Stimulated activated naive B cell treated with anti-CD40 and anti-IgM and Interleukin-4, amounts not matched to agents 10 μg/mL and 1 μg/mL and 100 μg/mL, for 72 hours (primary cell): ENCODE measurements around the gene SEMA4D.

ENCODE experiments used
- ATAC-seq, 2 donors: fragments of 150-1000 bp; cut with Tn5 transposase; replicated peaks; 2 replicates each; pipeline ENCODE4 v1.10.0; 2021; ENCODE audit warnings: moderate library complexity in 1 of 2
- DNase-seq: peaks from one replicate; pipeline ENCODE4 v3.0.0; 2021
- H3K27ac Mint-ChIP-seq: one replicate; pipeline ENCODE4 v1.8.0; 2022; ENCODE audit warnings: mild to moderate bottlenecking, mixed read lengths
- H3K27me3 Mint-ChIP-seq, 2 donors: one replicate each; pipeline ENCODE4 v1.8.0; 2022; ENCODE audit warnings: mixed read lengths in 2 of 2
- H3K36me3 Mint-ChIP-seq, 2 donors: one replicate each; pipeline ENCODE4 v1.8.0; 2022; ENCODE audit warnings: mixed read lengths in 2 of 2, mild to moderate bottlenecking in 1 of 2
- H3K4me1 Mint-ChIP-seq, 2 donors: one replicate each; pipeline ENCODE4 v1.8.0; 2022; ENCODE audit warnings: mixed read lengths in 2 of 2, mild to moderate bottlenecking in 1 of 2
- H3K4me3 Mint-ChIP-seq, 2 donors: one replicate each; pipeline ENCODE4 v1.8.0; 2022; ENCODE audit warnings: mild to moderate bottlenecking in 2 of 2, mixed read lengths in 2 of 2, moderate library complexity in 1 of 2
- H3K9me3 Mint-ChIP-seq, 2 donors: one replicate each; pipeline ENCODE4 v1.8.0; 2022; ENCODE audit warnings: mixed read lengths in 2 of 2, mild to moderate bottlenecking in 1 of 2

SEMA4D gene

DNA sequence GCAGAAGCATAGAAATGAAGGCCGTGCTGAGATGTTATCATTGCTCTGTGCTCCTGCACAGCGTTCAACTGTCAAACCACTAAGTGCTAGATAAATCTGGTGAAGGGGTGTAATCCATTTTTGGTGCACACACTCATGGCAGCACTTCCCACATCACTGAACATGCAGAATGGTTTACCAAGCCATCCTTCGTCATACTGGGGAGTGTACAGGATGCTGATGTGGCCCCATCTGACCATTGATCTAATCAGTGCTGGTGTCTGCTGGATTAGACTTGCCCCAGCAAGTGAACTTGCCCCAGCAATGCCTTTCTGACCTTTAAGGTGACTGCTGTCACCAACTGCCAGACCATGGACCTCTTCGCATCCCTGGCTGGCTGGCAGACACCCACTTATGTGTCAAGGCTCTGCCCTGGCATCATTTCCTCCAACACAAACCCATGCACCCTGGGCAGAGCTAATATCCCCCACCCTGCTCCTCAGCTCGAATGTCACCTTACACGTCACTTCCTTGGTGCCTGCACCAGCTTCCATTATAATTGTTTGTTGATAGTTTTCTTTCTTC is 4.2 kb upstream of the SEMA4D start:
- no peak overlapping the region for H3K4me3 Mint-ChIP-seq
- peak overlapping the region; percentile 10 for H3K27ac Mint-ChIP-seq
- H3K4me1 Mint-ChIP-seq: peaks cover 28 to 58% of the 10 kb centered on the region in 2 donors
- ATAC-seq (no peak), DNase-seq (no peak)
- H3K9me3 Mint-ChIP-seq: no peaks in the 10 kb centered on the region
- H3K27me3 Mint-ChIP-seq: no peaks in the 10 kb centered on the region
- H3K36me3 Mint-ChIP-seq: peaks cover 0 to 4% of the 10 kb centered on the region in 2 donors

DNA sequence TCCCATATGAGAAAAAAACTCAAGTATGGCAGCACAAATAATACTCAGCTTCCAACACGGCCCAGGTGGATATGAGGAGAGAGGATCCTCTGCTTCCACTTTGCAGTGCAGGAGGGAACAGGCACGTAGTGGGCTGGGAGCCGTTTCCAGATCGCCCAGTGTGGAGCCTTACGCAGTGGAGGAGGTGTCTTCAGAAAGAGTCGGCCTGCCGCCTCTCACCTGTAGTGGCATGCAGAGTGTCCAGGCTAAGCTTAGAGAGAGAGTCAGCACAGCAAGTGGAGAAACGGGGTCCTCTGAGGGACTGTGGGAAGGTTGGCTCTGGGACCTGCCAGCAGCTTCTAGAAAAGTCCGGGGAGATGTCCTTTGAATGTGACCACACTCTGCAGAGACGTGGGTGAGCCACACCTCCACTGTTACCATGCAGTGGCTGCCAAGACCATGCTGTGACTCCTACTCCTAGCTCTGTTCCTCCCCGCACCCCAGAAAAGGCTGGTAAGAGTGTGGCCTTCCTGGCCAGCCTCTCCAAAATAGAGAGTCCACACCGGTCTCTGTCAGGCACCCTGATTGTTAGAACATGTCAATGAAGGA is 3.5 kb upstream of the SEMA4D start:
- Mint-ChIP-seq H3K4me1 (peaks cover 31 to 58% of the 10 kb centered on the region in 2 donors), H3K27me3 (no peaks in the 10 kb centered on the region), H3K9me3 (no peaks in the 10 kb centered on the region), H3K36me3 (peaks cover under 1 to 4% of the 10 kb centered on the region in 2 donors), H3K27ac (peak overlapping the region; percentile 60), H3K4me3 (no peak overlapping the region)
- no peak for ATAC-seq
- no peak for DNase-seq

DNA sequence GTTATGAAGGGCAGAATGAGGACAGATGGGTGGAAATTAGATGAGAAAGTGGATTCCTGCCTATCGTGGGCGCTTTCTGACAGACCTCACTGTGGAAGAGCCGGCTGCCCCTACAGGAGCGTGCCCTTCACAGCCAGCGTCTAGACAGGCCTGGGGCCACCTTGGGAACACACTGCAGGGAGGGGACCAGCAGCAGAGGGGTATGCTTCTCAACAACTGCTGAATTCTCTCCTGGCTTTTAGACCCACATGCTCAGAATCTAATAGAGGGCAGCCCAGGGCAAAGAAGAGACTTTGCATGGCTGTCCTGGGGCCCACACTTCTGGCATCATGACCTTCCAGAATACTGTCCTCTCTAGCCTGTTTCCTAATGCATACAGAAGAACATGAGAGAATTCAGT is 2.1 kb upstream of the SEMA4D start:
- no peak for ATAC-seq
- no peaks in the 10 kb centered on the region for H3K27me3 Mint-ChIP-seq
- no peak for DNase-seq
- H3K36me3 Mint-ChIP-seq: peaks cover 3 to 4% of the 10 kb centered on the region in 2 donors
- H3K4me1 Mint-ChIP-seq: peaks cover 35 to 56% of the 10 kb centered on the region in 2 donors
- no peaks in the 10 kb centered on the region for H3K9me3 Mint-ChIP-seq
- H3K4me3 Mint-ChIP-seq: no peak overlapping the region
- H3K27ac Mint-ChIP-seq: no peak overlapping the region

DNA sequence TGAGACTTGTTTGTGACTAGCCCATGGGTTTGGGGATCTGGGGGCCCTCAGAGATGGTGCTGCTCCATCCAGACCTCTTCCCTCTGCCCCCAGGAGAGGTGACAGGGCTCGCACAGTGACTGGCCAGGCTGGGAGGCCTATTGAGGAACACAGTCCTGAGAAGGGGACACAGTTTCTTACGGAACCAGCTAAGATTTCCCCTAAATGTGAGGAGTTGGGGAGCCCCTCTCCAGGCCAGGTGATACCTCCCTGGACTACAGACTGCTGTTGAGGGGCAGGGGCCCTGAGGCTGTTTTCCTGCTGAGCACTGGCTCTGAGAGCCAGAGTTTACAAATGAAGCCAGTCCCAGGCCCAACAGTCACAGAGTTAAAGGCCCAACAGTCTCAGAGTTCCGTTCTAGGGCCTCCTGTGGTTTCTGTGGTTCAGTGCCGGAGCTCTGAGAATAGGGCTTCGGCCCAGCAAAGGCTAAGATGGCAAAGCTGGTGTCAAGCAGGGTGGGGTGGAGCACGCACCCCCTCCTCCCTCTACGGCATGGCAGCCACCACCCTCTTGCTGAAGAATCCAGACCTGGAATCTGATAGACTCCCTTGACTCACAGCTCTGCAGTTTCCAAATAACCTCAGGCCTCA is 1.1 kb upstream of the SEMA4D start:
- ATAC-seq (peak; percentile 69 to 75), DNase-seq (no peak)
- Mint-ChIP-seq H3K36me3 (peaks cover 5 to 12% of the 10 kb centered on the region in 2 donors), H3K4me3 (peak overlapping the region; percentile 78 to 89), H3K27me3 (no peaks in the 10 kb centered on the region), H3K4me1 (peaks cover 43 to 66% of the 10 kb centered on the region in 2 donors), H3K27ac (peak overlapping the region; percentile 94), H3K9me3 (no peaks in the 10 kb centered on the region)

DNA sequence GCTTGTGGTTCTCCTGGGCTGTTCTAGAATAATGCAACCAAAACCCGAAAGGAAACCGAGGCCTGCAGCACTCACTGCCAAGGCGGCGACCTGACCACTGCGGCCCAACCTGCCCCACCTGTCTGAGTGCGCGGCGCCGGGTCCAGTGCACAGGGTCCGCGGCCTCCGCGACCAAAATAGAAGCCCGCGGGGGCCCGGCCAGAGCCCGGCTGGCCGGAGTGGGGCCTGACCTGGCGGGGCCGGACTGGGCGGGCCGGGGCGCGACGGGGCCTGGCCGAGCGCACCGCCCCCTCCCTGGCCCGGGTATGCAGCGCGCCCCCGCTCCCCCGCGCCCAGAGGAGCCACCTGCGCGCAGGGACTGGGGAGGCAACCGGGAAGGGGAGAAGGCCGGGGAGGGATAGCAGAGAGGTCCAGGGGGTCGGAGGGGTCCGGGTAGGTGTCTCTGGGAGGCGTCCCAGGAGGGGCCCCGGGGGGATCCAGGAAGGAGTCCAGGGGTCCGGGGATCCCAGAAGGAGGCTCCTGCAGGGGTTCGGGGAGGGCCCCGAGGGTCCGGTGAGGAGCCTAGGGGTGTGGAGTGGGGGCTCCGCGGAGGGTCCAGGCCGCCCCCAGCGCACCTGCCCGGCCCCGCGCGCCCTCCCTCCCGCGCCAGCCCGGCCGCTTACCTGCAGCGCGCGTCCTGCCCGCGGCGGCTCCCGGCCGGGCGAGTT is 503 bp downstream of the SEMA4D start:
- Mint-ChIP-seq H3K9me3 (peaks cover 0 to under 1% of the 10 kb centered on the region in 2 donors), H3K4me3 (peak overlapping the region; percentile 88 to 92), H3K4me1 (peaks cover 53 to 69% of the 10 kb centered on the region in 2 donors), H3K27me3 (no peaks in the 10 kb centered on the region), H3K27ac (peak overlapping the region; percentile 82), H3K36me3 (peaks cover 7 to 19% of the 10 kb centered on the region in 2 donors)
- DNase-seq (no peak), ATAC-seq (peak; percentile 12 to 48)

DNA sequence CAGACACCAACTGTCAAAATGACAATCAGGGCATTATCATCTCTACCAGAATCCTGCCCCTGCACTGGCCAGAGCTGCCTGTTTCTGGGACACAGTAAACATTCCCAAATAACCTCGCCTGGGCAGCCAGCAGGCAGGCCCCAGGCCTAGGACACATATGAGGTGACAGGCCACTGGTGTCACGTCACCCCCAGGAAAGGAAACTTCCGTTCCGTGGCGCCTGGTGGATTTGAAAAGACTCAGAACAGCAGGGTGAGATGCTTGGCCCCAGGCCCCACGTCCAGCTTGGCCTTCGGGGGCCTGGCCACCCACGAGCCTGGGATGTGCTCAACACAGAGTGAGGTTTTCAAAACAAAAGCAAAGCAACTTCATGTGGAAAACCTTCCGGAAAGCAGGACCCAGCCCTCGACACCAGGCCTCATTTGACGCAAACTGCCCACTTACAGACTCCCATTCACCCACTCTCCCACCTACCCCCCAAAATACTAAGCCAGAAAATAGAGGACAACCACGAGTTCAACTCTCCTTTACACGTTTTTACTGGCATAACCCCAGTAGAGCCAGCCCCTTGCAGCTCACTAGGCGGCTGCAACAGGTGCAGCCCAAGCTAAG is 1.2 kb downstream of the SEMA4D start:
- Mint-ChIP-seq H3K9me3 (peaks cover 0 to 4% of the 10 kb centered on the region in 2 donors), H3K36me3 (peaks cover 13 to 26% of the 10 kb centered on the region in 2 donors), H3K4me1 (peaks cover 57 to 72% of the 10 kb centered on the region in 2 donors), H3K27me3 (no peaks in the 10 kb centered on the region), H3K4me3 (peak overlapping the region; percentile 88 to 92), H3K27ac (peak overlapping the region; percentile 82)
- ATAC-seq (peak; percentile 15 to 52), DNase-seq (no peak)

DNA sequence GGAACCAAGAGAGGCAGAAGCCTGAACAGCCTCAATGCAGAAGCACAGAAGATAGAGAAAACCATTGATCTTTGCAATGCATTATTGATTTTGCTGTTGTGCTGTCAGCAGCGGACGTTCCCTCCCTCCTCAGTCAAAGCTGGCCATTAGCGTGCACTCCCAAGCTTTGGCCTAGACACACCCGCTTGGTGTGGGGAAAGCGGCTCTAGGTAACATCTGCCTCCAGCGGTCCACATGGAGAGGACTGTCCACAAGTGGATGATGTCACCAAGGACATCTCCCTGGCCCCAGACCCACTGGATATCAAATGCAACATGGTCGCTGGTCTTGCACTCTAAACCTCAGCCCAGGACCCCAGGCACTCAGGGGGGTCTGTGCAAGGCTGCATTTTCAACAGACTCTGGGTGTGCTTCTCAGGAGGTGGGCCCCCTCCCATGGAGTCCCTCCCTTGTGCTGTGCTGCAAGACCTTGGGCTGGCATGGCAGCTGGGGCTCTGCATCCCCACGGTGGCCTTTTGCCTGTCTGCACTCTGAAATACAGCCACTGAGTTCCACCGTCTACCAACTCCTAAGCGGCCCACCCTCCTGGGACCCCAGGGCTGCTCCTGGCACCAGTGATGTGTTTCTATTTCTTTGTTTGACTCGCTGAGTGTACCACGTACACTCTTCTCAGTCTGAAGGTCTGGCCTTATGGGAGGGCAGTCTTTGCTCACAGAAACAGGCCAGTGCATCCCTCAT is 1.9 kb downstream of the SEMA4D start:
- Mint-ChIP-seq H3K4me1 (peaks cover 58 to 80% of the 10 kb centered on the region in 2 donors), H3K4me3 (peak overlapping the region; percentile 88 to 92), H3K36me3 (peaks cover 19 to 31% of the 10 kb centered on the region in 2 donors), H3K9me3 (peaks cover 0 to 4% of the 10 kb centered on the region in 2 donors), H3K27me3 (no peaks in the 10 kb centered on the region), H3K27ac (peak overlapping the region; percentile 82)
- DNase-seq: no peak
- no peak for ATAC-seq

DNA sequence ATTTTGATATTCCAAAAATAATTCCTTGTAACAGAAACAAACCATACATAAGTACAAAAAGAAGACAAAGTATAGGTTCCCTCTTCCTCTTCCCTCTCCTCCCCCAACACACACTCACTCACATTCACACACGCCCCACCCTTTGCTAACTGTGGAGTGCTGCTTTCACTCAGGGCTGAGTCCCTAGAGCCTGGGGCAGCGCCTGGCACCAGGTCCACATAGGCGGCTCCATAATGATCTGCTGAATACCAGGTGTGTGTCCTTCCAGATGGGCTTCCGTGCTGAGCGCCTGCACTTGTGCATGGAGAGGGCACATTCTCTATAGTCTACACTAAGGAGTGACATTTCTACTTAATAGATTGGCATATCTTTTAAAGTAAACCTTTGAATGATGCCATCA is 3.7 kb downstream of the SEMA4D start:
- Mint-ChIP-seq H3K4me3 (peak overlapping the region; percentile 9 to 26), H3K27me3 (no peaks in the 10 kb centered on the region), H3K27ac (peak overlapping the region; percentile 32), H3K36me3 (peaks cover 28 to 40% of the 10 kb centered on the region in 2 donors), H3K4me1 (peaks cover 67 to 90% of the 10 kb centered on the region in 2 donors), H3K9me3 (peaks cover 0 to 4% of the 10 kb centered on the region in 2 donors)
- no peak for ATAC-seq
- no peak for DNase-seq

DNA sequence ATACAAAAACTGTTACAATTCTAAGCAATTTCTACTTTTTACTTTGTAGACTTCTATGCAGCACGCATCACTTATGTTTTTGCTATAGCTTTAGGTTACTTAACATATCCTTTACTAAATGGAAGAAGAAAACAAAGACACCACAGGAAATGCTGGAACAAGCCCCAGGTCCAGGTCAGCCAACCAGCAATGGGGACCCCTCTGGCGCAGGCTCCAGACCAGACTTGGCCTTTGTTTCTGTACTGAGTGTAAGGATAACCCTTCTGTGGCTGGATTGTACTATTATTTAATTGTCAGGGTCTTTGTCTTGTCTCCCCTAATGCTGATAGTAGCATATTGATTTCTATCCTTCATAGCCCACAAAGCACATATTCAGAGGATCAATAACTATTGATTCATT is 4.2 kb downstream of the SEMA4D start:
- no peak overlapping the region for H3K4me3 Mint-ChIP-seq
- H3K36me3 Mint-ChIP-seq: peaks cover 32 to 45% of the 10 kb centered on the region in 2 donors
- DNase-seq: no peak
- no peak overlapping the region for H3K27ac Mint-ChIP-seq
- ATAC-seq: no peak
- H3K27me3 Mint-ChIP-seq: no peaks in the 10 kb centered on the region
- peaks cover 0 to 4% of the 10 kb centered on the region in 2 donors for H3K9me3 Mint-ChIP-seq
- peaks cover 67 to 90% of the 10 kb centered on the region in 2 donors for H3K4me1 Mint-ChIP-seq

DNA sequence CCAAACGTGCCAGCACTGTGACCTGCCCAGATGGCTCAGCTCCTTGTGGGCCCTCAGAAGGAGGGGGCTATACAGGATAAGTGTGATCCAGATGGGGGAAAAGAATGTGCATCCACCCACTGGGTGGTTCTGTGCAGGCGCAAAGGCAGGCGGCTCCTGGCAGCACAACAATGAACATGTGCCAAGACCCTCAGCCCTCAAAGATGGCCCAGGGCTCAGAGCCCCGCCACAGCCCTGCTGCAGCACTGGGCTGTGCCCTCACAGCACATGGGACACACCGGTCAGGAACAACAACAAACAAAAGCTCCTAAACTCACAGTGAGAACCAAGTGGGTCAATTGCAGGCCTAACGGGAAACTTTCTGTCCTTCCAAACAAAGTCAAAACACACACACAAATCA is 4.7 kb downstream of the SEMA4D start:
- Mint-ChIP-seq H3K9me3 (peaks cover 0 to 4% of the 10 kb centered on the region in 2 donors), H3K27ac (no peak overlapping the region), H3K36me3 (peaks cover 34 to 45% of the 10 kb centered on the region in 2 donors), H3K4me3 (no peak overlapping the region), H3K4me1 (peaks cover 64 to 87% of the 10 kb centered on the region in 2 donors), H3K27me3 (no peaks in the 10 kb centered on the region)
- DNase-seq (no peak), ATAC-seq (no peak)

DNA sequence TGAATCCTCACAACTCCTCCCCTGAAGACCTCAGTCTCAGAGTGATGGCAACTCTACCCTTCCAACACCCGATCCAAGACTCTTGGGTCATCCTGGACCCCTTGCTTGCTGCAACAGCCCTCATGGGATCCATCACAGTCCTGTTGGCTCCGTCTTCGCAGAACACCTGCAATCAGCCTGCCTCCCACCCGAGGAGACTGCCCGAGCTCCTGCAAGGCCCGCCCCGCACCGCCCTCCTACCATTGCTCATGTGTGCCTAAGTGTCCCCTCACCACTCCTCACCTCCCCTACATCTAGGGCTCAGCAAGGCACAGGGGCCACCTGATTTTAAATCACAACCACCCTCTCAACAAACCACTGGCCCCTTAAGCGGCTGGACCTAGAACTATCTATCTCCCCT is 5.3 kb downstream of the SEMA4D start:
- Mint-ChIP-seq H3K27me3 (no peaks in the 10 kb centered on the region), H3K36me3 (peaks cover 38 to 49% of the 10 kb centered on the region in 2 donors)

DNA sequence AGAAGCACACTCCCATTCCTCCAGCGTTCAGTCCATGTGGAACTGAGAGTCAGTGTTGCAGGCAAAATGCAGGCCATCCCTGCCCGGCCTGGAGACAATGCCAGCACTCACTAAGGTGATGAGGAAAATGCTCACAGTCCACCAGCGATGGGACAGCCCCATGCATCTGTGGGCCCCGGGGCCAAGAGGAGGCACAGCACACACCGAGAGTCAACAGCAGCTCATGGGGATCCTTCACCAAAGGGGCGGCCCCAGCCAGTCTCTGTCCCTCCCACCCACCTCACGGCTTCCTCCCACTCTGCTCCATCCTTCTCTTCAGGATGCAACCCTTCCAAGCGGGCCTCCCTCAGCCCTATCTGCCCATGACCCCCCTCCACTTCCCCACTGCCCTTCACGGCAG is 6.2 kb downstream of the SEMA4D start:
- ATAC-seq: peak; percentile 23 to 34
- no peaks in the 10 kb centered on the region for H3K27me3 Mint-ChIP-seq
- peak overlapping the region; percentile 2 to 23 for H3K4me3 Mint-ChIP-seq
- H3K27ac Mint-ChIP-seq: peak overlapping the region; percentile 88
- peaks cover 65 to 93% of the 10 kb centered on the region in 2 donors for H3K4me1 Mint-ChIP-seq
- DNase-seq: no peak
- peaks cover 42 to 54% of the 10 kb centered on the region in 2 donors for H3K36me3 Mint-ChIP-seq
- peaks cover 0 to 4% of the 10 kb centered on the region in 2 donors for H3K9me3 Mint-ChIP-seq

More for the DNA sequence above, 5.3 kb downstream of the SEMA4D start:
- Mint-ChIP-seq H3K4me3 (no peak overlapping the region), H3K9me3 (peaks cover 0 to 4% of the 10 kb centered on the region in 2 donors), H3K27ac (peak overlapping the region; percentile 82), H3K4me1 (peaks cover 64 to 89% of the 10 kb centered on the region in 2 donors)
- ATAC-seq: no peak
- no peak for DNase-seq
